HepG2 (cell line): ENCODE measurements around the gene SLC35A3. TPM values are rescaled to one million over a fixed set of nuclear protein-coding genes. Genes with fewer than 3 reads are reported as not detected.

ENCODE experiments used
- E2F5 ChIP-seq: sonication (generic); formaldehyde crosslinking; conservative IDR thresholded peaks from 2 replicates; pipeline ENCODE4 v1.4.0; 2020; ENCODE audit warnings: missing genetic modification reagents
- EED ChIP-seq: sonication (generic); formaldehyde crosslinking; IDR thresholded peaks from 2 replicates; pipeline ENCODE4 v1.5.0; 2020; ENCODE audit warnings: mild to moderate bottlenecking, missing genetic modification reagents
- HHEX ChIP-seq: IDR thresholded peaks from 2 replicates; pipeline ENCODE4 v1.6.1; 2016; ENCODE audit warnings: control low read depth
- JDP2 ChIP-seq: sonication (generic); formaldehyde crosslinking; IDR thresholded peaks from 2 replicates; pipeline ENCODE4 v1.8.1; 2022; ENCODE audit warnings: missing genetic modification reagents, borderline replicate concordance
- KLF12 ChIP-seq: sonication (generic); formaldehyde crosslinking; IDR thresholded peaks from 2 replicates; pipeline ENCODE4 v1.4.0; 2020; ENCODE audit warnings: missing genetic modification reagents, borderline replicate concordance
- PHB2 ChIP-seq: fragments of 450-650 bp; IDR thresholded peaks from 2 replicates; pipeline ENCODE4 v1.6.1; 2018; ENCODE audit not compliant: partially characterized antibody
- SALL1 ChIP-seq: sonication (generic); formaldehyde crosslinking; IDR thresholded peaks from 2 replicates; pipeline ENCODE4 v1.8.0; 2022; ENCODE audit warnings: mild to moderate bottlenecking, missing genetic modification reagents
- SALL2 ChIP-seq: sonication (generic); formaldehyde crosslinking; IDR thresholded peaks from 2 replicates; pipeline ENCODE4 v1.8.1; 2023; ENCODE audit warnings: mild to moderate bottlenecking, missing genetic modification reagents, inconsistent platforms
- SNAPC2 ChIP-seq: sonication (generic); formaldehyde crosslinking; IDR thresholded peaks from 2 replicates; pipeline ENCODE4 v1.8.1; 2022; ENCODE audit warnings: mild to moderate bottlenecking, missing genetic modification reagents
- TFDP1 ChIP-seq: IDR thresholded peaks from 2 replicates; pipeline ENCODE4 v1.6.1; 2016; ENCODE audit warnings: missing compliant biosample characterization, missing genetic modification reagents, borderline replicate concordance
- ZBTB4 ChIP-seq: sonication (generic); formaldehyde crosslinking; IDR thresholded peaks from 2 replicates; pipeline ENCODE4 v1.4.0; 2020; ENCODE audit warnings: missing genetic modification reagents, mild to moderate bottlenecking, borderline replicate concordance
- ZNF337 ChIP-seq: sonication (generic); formaldehyde crosslinking; IDR thresholded peaks from 2 replicates; pipeline ENCODE4 v1.5.1; 2020; ENCODE audit warnings: missing genetic modification reagents, low read depth, mild to moderate bottlenecking, borderline replicate concordance
- ZNF574 ChIP-seq: sonication (generic); formaldehyde crosslinking; IDR thresholded peaks from 2 replicates; pipeline ENCODE4 v1.4.0; 2020; ENCODE audit warnings: missing genetic modification reagents
- ZNF879 ChIP-seq: sonication (generic); formaldehyde crosslinking; IDR thresholded peaks from 2 replicates; pipeline ENCODE4 v1.8.1; 2023; ENCODE audit warnings: missing genetic modification reagents
- polyA plus RNA-seq, 8 experiments: library from polyadenylated mRNA; depleted of rRNA in 3 of 8; stranded (reverse) in 7 of 8; unstranded in 1 of 8; fragments of >200 nt; fragmentation: Illumina TruSeq in 4 of 8; extraction: Trizol in 4 of 8; gene quantifications; 2 replicates each; pipeline versions ENCODE4 v1.2.1 to v1.2.3, GENCODE V29; 2011 to 2016; ENCODE audit warnings: low read depth in 4 of 8, missing spikeins in 1 of 8, mixed read lengths in 1 of 8; ENCODE audit not compliant: insufficient read depth in 1 of 8
- total RNA-seq, 5 experiments: library from RNA; depleted of rRNA; stranded (reverse); fragments of >200 nt; fragmentation: Illumina TruSeq; extraction: Trizol; gene quantifications; 2 replicates each; pipeline ENCODE4 v1.2.3, GENCODE V29; 2016; ENCODE audit warnings: low read depth in 1 of 5
- TF ChIP-seq, protein P1 (sequence below): sonication (generic); formaldehyde crosslinking; IDR thresholded peaks from 2 replicates; pipeline ENCODE4 v1.8.0; 2022; ENCODE audit warnings: mild to moderate bottlenecking, missing genetic modification reagents, moderate library complexity
- TF ChIP-seq, protein P2 (sequence below): sonication (generic); formaldehyde crosslinking; IDR thresholded peaks from 2 replicates; pipeline ENCODE4 v1.5.1; 2020; ENCODE audit warnings: missing genetic modification reagents, mild to moderate bottlenecking, borderline replicate concordance

The SLC35A3 gene
- total and polyA plus RNA-seq, 2 of the 13 experiments (the other 11 are each of a cell fraction or from before 2014, with no cell fraction given) = 11.2 to 24.9 TPM

DNA sequence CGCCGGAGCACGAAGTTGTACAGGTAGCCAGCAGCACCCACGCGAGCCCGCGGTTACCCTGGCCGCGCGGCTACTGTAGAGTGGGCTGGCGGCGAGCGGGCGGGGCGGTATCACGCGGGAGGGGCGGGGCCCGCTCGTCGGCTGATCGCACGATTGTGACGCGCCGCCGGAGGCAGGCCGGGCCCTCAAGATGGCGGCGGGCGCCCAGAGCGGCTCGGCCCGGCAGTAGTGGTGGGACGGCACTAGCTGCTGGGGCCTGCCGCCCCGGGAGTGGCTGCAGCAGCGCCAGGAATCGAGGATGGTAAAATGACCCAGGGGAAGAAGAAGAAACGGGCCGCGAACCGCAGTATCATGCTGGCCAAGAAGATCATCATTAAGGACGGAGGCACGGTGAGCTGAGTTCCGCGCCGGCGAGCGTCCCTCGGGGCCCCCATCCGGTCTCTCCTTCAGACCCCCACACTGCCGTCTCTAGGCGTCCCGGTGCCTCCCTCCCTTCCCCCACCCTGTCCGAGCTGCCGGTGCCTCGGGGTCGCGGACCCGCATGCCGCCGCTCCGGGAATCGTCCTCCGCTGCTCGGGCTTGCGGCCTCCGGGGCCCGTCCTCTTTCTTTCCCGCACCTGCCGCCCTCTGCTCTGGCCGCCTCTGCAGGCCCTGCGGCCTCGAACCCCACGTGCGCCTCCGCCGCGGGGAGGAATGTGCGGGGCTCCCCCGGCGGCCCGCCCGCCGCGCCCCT, 68.3 kb downstream of the SLC35A3 start (continued):
- TF ChIP-seq SALL2 (0 out of 2 replicates have a peak, but pooled peaks have one; percentile 46), JDP2 (CRISPR knock-in tag) (no peak; the same call in 1 of the 2 replicates), ZNF879 (no peak), KLF12 (CRISPR knock-in tag) (peak; percentile 65; the same call in 1 of the 2 replicates), ZBTB4 (CRISPR knock-in tag) (no peak), EED (CRISPR knock-in tag) (no peak), ZNF574 (CRISPR knock-in tag) (peak; percentile 69), SNAPC2 (CRISPR knock-in tag) (0 out of 2 replicates have a peak, but pooled peaks have one; percentile 46), HHEX (CRISPR knock-in tag) (no peak), ZNF337 (CRISPR knock-in tag) (no peak), PHB2 (no peak), E2F5 (no peak), TFDP1 (CRISPR knock-in tag) (no peak), SALL1 (peak; percentile 83)
- TF ChIP-seq, protein P1, sequence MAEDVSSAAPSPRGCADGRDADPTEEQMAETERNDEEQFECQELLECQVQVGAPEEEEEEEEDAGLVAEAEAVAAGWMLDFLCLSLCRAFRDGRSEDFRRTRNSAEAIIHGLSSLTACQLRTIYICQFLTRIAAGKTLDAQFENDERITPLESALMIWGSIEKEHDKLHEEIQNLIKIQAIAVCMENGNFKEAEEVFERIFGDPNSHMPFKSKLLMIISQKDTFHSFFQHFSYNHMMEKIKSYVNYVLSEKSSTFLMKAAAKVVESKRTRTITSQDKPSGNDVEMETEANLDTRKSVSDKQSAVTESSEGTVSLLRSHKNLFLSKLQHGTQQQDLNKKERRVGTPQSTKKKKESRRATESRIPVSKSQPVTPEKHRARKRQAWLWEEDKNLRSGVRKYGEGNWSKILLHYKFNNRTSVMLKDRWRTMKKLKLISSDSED (CRISPR knock-in tag) = no peak
- TF ChIP-seq, protein P2, sequence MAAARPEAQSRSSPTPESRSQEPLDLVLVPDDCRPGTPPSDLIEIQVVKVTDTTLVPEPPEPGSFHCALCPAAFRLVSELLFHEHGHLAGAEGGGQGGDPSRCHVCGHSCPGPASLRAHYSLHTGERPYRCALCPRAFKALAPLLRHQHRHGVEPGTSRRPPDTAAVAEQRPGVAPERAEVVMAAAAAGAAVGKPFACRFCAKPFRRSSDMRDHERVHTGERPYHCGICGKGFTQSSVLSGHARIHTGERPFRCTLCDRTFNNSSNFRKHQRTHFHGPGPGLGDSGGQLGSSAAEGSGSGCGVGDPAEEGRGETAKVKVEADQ (CRISPR knock-in tag) = no peak
